NOMO-1 treated with dmso at 0.1 percent for 144 hours (cell line): Measurements from ENCODE around the gene C5orf15.
A peak's percentile ranks its signal among the peaks of the same experiment; 100 is the strongest.
"Not testable (repeated sequence)": the region's sequence is repeated elsewhere in the genome, so short reads cannot be mapped to it uniquely, and the experiment has no call there.

Source experiments
- DNase-seq: peaks from one replicate; lab custom pipeline; 2025; ENCODE audit not compliant: unreplicated experiment; lab: John Stamatoyannopoulos, UW

Gene C5orf15

DNA sequence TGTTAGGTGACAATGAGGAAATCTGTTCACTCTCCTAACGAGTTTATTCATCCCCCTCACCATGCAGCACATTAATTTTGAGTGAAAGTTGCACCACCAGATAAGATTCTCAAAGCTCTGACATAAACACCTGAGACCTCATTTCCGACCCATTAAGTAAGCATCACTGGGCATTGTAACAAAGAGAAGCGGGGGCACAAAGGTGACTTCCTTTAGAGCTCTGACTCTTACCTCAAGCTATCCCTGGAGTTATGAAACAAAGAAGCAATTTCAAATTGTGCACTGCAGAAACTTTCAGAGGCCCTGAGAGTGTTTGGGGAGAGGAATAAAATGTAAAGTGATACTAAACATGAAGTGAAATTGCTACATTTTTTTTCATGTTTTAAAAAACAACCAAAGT lies 29.5 kb downstream of the C5orf15 start:
- no peak for DNase-seq

DNA sequence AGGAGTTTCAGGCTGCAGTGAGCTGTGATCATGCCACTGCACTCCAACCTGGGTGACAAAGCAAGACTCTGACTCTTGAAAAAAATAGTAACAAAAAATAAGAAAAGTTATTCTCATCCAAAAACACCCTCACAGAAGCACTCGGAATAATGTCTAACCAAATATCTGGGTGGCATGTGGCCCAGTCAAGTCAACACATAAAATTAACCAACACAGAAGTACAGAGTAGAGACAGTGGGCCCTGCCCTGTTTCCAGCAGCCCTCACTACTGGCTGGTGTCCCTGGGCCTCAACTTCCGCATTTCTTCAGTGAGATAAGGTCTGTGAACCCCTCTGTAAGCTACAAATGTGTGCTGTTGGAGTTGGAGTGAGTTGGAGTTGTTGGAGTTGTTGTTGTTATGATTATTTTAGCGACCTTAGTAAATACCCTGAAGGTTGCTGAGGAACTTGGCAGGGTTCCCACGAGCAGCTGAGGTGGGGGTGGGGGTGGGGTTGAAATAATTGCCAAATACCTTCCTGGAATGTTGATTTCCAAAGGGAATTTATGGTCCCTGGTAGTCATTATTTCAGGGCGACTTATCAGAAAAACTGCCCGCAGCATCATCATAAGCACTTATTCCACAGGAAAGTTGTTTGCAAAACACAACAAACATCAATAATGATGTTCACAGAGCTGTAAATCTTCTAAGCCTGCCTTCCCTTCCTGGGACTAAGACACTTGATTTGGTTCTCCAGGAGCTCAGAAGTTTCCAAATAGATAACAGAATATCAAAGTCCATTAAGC lies 30.2 kb downstream of the C5orf15 start:
- DNase-seq, result no peak

- DNase-seq, result not testable (repeated sequence)
These were observed 30.8 kb downstream of the C5orf15 start for GRCh38 chr5:133937628-133938027.

GRCh38 chr5:133936651-133937015 lies 31.8 kb downstream of the C5orf15 start:
- no peak for DNase-seq

- DNase-seq, result not testable (repeated sequence)
These were observed 32.3 kb downstream of the C5orf15 start for GRCh38 chr5:133935991-133936650.

DNA sequence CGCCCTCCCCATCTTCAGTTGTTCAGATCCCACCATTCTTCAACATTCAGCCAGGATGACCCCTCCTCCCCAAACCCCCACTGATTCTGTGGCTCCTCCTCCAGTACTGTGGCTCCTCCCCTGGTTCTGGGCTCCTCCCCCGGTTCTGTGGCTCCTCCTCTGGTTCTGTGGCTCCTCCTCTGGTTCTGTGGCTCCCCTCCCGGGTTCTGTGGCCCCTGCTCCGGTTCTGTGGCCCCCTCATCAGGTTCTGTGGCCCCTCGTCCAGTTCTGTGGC lies 32.8 kb downstream of the C5orf15 start:
- no peak for DNase-seq

DNA sequence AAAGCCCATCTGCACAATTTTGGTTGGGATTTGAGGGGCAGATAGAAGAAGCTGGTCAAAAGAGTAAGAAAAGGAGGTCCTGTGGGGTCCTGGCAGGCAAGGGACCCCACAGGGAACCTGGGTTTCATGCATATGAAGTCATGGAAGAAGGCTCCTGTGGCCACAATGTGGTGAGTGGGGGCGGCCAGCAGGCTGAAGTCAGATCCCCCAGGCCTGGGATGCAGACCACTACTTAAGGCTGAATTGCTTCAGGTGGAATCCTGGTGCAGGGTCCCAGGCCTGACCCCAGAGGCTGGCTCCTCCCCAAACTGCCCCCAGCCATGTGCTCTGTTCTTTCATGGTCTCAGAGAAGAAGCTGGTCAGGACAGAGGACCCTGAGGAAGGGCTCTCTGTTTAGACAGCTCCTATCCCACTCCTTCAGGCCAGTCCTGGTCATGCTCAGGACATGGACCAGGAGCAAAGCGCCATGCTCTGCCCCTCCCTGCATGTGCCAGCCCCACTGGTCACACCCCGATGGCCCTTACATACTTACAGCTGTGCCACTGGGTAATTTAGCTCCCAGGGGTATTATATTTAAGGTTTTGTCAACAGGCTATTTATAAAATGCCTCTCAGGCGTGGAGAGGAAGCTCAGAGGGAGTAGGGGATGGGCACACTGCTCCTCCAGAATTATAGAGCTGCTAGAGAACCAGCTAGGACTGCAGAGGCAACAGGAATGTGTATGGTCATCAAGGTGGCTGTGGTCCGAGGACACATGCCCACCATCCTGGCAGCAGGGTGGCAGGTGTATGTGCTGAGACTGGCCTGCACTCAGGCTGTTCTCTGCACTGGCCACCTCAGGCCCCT lies 33.4 kb downstream of the C5orf15 start:
- no peak for DNase-seq

- no peak for DNase-seq
These were observed 34.1 kb downstream of the C5orf15 start for GRCh38 chr5:133934311-133934710.

- DNase-seq, result no peak
These were observed 34.6 kb downstream of the C5orf15 start for GRCh38 chr5:133933670-133934295.

GRCh38 chr5:133933169-133933509 lies 35.3 kb downstream of the C5orf15 start:
- no peak for DNase-seq

GRCh38 chr5:133932441-133933168 lies 35.8 kb downstream of the C5orf15 start:
- peak; percentile 42 for DNase-seq

DNA sequence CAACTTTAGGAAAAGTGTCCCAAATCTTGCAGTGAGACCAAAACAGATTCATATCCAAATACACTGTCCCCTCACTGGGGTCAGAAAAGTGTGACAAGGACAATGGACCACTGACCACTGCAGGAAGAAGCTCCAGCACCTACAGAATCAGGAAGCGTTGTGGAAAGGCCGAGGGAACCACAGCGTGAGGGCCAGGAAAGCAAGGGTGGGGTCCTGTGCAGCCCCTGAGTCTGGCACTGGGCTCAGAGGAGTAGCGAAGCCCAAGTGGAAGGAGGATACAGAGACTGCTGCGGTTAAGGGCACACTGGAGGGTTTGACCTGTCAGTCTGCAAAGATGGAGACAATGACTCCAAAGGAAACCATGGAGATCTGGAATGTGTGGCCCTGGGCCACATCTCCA lies 36.9 kb downstream of the C5orf15 start:
- no peak for DNase-seq

DNA sequence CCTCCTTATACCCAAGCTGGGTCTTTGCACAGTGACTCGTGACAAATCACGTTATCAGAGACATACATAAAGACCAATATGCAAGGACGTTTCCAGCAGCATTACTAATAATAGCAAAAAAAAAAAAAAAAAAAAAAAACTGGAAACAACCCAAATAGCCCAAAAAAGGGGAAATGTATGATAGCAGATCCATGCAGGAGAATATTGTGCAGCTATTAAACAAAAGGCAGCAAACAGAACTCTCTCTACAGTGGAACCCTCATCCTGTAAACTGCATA lies 37.7 kb downstream of the C5orf15 start:
- DNase-seq, result no peak

DNA sequence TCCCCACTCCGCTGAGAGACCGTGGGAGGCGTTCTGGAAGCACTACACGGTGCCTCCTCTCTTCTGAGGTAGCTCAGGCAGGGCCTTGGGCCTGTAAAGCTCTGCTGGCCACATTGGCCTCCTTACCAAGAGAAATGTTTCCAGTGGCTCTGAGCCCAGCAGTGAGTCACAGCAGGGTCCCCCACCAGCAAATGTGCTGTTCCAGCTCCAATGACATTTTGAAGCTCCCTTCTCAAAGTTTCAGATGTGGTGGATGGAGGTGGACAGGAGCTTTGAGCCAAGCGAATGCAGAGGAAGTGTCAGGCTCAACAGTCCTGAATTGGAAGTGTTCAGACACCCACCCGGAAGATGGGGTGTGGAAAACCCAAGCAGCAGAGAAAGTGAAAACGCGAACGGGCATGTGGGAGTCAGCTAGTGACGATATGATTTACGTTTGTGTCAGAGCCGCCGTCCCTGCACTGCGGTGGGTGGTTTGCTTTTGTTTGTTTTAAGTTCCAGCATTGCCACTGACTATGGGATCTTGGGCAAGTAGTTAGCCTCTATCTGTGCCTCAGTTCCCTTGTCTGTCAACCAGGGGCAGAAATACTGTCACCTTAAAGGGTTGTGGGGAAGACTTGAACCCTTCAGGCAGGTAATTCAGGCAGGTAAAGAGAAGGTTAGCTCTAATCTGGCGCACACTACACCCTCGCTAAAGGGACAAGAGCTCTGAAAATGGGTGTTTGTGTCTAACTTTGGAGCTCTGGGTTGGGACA lies 38.2 kb downstream of the C5orf15 start:
- no peak for DNase-seq

- no peak for DNase-seq
These were observed 39.6 kb downstream of the C5orf15 start for GRCh38 chr5:133928587-133929393.

- no peak for DNase-seq
These were observed 40.9 kb downstream of the C5orf15 start for GRCh38 chr5:133927300-133928180.

- DNase-seq, result no peak
These were observed 41.7 kb downstream of the C5orf15 start for GRCh38 chr5:133926489-133927299.
